Subcutaneous abdominal adipose tissue (tissue), 5 donors: ENCODE measurements around the gene ACTC1.
"Not testable (repeated sequence)": the region's sequence is repeated elsewhere in the genome, so short reads cannot be mapped to it uniquely, and the experiment has no call there.

Experiments
- H3K27ac ChIP-seq: one replicate; pipeline ENCODE4 v1.7.0; 2013; ENCODE audit warnings: low read depth, mild to moderate bottlenecking, inconsistent platforms, low read length, moderate library complexity
- H3K27me3 ChIP-seq, 5 donors: one replicate each; pipeline ENCODE4 v1.7.0; 2013; ENCODE audit warnings: low read length in 5 of 5, inconsistent platforms in 1 of 5; ENCODE audit not compliant: control insufficient read depth in 5 of 5, insufficient read depth in 4 of 5
- H3K36me3 ChIP-seq, 5 donors: one replicate each; pipeline ENCODE4 v1.7.0; 2013; ENCODE audit warnings: low read length in 5 of 5; ENCODE audit not compliant: control insufficient read depth in 5 of 5, insufficient read depth in 5 of 5
- H3K4me1 ChIP-seq, 5 donors: one replicate each; pipeline ENCODE4 v1.7.0; 2013; ENCODE audit warnings: low read length in 5 of 5, mild to moderate bottlenecking in 3 of 5, moderate library complexity in 1 of 5; ENCODE audit not compliant: control insufficient read depth in 5 of 5, insufficient read depth in 5 of 5
- H3K4me3 ChIP-seq, 5 donors: one replicate each; pipeline ENCODE4 v1.7.0; 2013; ENCODE audit warnings: low read length in 5 of 5, low read depth in 1 of 5
- H3K9ac ChIP-seq, 5 donors: one replicate each; pipeline ENCODE4 v1.7.0; 2013; ENCODE audit warnings: low read length in 5 of 5, mild to moderate bottlenecking in 4 of 5, moderate library complexity in 3 of 5
- H3K9me3 ChIP-seq, 5 donors: one replicate each; pipeline ENCODE4 v1.7.0; 2013; ENCODE audit warnings: low read length in 5 of 5; ENCODE audit not compliant: control insufficient read depth in 5 of 5
- donor health status: healthy.
- donor health status: healthy.
- donor health status: healthy.
- donor health status: healthy.
- donor health status: healthy.

Gene ACTC1

DNA sequence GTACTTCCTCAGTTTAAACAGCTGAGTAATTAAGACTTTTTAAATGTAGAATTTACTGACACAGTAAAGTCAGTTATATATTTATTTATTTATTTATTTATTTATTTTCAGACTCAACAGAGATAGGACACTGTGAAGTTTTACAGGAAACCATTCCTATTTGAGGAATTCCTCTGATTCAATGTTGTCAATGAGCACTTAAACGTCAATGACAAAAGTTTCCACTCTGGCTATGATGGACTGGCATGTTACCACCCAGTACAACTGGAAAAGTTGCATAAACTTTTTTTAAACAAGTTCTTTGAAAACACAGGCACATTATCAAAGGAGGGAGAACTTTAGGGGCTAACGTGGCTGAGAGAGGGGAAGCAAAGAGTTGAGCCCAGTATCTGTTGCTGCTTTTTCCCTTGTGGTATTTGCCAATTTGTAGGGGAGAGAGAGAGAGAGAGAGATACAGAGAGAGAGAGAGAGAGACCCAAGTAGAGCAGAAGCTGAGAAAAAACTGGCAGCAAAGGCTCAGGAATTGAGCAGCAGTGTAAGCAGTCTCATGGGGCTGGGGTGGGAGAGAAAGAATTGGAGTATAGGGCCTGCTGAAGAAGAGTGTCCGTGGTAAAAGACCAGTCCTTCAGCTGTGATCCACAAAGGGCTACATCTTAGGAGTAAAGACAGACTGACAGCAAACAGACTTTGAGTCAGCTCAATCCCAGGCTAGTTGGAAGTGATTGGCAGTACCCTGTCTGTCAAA, 18.3 kb upstream of the ACTC1 start:
- no peaks in the 10 kb centered on the region for H3K36me3 ChIP-seq
- H3K9me3 ChIP-seq = no peaks in the 10 kb centered on the region
- no peak overlapping the region for H3K4me3 ChIP-seq
- H3K27ac ChIP-seq = no peak overlapping the region
- H3K4me1 ChIP-seq = peaks cover 0 to 11% (median 3%) of the 10 kb centered on the region in 5 donors
- no peak overlapping the region for H3K9ac ChIP-seq
- H3K27me3 ChIP-seq = no peaks in the 10 kb centered on the region

GRCh38 chr15:34812868-34813365, 17.6 kb upstream of the ACTC1 start:
- H3K36me3 ChIP-seq, H3K9me3 ChIP-seq, H3K27me3 ChIP-seq, H3K9ac ChIP-seq, H3K27ac ChIP-seq, H3K4me3 ChIP-seq: not testable (repeated sequence)
- peaks cover 0 to 11% (median 3%) of the 10 kb centered on the region in 5 donors for H3K4me1 ChIP-seq

DNA sequence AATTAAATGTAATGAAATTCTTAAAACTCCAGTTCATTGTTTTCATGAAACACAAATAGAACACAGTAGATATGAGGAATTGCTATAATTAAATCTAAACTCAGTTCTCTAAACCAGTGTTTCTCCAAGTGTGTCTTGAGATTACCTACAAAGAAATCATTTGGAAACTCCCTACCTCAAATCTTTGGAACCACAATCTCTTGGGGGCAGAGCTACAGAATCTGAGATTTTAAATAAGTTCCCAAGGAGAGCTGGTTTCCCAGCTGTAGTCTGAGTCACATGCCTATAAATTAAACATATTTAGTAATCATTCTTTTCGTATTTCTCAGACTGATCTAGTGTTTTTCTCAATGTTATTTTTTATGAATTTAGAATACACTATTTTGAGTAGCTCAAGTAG, 17.0 kb upstream of the ACTC1 start:
- no peak overlapping the region for H3K27ac ChIP-seq

GRCh38 chr15:34810443-34811129, 15.2 kb upstream of the ACTC1 start:
- H3K4me1 ChIP-seq = peaks cover 0 to 11% (median 3%) of the 10 kb centered on the region in 5 donors
- H3K9ac ChIP-seq = no peak overlapping the region
- H3K36me3 ChIP-seq = no peaks in the 10 kb centered on the region
- no peak overlapping the region for H3K27ac ChIP-seq
- no peak overlapping the region for H3K4me3 ChIP-seq
- H3K27me3 ChIP-seq = no peaks in the 10 kb centered on the region
- no peaks in the 10 kb centered on the region for H3K9me3 ChIP-seq

More for the DNA sequence above, 17.0 kb upstream of the ACTC1 start:
- Histone ChIP-seq H3K27me3 (no peaks in the 10 kb centered on the region), H3K4me3 (no peak overlapping the region), H3K36me3 (no peaks in the 10 kb centered on the region), H3K4me1 (peaks cover 0 to 11% (median 3%) of the 10 kb centered on the region in 5 donors), H3K9me3 (no peaks in the 10 kb centered on the region), H3K9ac (no peak overlapping the region)

- H3K4me1 ChIP-seq = peaks cover 0 to 11% (median 3%) of the 10 kb centered on the region in 5 donors
- H3K27ac ChIP-seq = no peak overlapping the region
Observed at GRCh38 chr15:34809186-34809585, 13.8 kb upstream of the ACTC1 start.

GRCh38 chr15:34808016-34808415, 12.7 kb upstream of the ACTC1 start:
- H3K36me3 ChIP-seq = no peaks in the 10 kb centered on the region
- H3K4me1 ChIP-seq = peaks cover 0 to 1% (median under 1%) of the 10 kb centered on the region in 5 donors
- no peaks in the 10 kb centered on the region for H3K27me3 ChIP-seq
- H3K9ac ChIP-seq = no peak overlapping the region
- H3K9me3 ChIP-seq = no peaks in the 10 kb centered on the region
- H3K4me3 ChIP-seq = no peak overlapping the region
- no peak overlapping the region for H3K27ac ChIP-seq

More at GRCh38 chr15:34809186-34809585, 13.8 kb upstream of the ACTC1 start:
- Histone ChIP-seq H3K4me3 (no peak overlapping the region), H3K9ac (no peak overlapping the region), H3K27me3 (no peaks in the 10 kb centered on the region), H3K9me3 (no peaks in the 10 kb centered on the region), H3K36me3 (no peaks in the 10 kb centered on the region)

DNA sequence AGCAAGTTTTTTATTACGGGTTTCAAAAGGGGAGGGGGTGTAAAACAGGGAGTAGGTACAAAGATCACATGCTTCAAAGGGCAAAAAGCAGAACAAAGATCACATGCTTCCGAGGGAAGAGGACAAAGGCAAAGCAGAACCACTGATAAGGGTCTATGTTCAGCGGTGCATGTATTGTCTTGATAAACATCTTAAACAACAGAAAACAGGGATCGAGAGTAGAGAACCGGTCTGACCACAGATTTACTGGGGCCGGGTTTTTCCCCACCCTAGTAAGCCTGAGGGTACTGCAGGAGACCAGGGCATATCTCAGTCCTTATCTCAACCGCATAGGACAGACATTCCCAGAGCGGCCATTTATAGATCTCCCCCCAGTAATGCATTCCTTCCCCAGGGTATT, 11.9 kb upstream of the ACTC1 start:
- not testable (repeated sequence) for H3K27ac ChIP-seq, H3K4me3 ChIP-seq, H3K27me3 ChIP-seq, H3K9ac ChIP-seq, H3K4me1 ChIP-seq, H3K9me3 ChIP-seq, H3K36me3 ChIP-seq

DNA sequence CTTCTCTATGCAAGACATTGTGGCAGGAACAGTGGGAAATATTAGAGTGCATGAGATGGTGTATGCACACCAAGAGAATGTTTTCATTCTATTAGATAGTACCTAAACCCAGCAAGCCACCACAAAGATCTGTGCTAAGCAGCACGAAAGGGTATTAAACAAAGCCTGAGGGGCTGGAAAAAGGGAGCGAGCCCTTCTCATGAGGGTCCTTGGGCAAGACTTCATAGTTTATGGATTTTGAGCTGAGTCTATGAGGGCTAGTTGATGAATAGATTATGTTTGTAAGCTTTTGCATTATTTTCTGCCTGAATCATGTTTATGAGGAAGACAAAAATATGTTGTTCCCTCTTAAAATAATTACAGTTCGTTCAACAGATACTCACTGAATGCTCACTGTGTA, 9.4 kb upstream of the ACTC1 start:
- Histone ChIP-seq H3K9me3 (no peaks in the 10 kb centered on the region), H3K4me3 (no peak overlapping the region), H3K4me1 (peaks cover 0 to 1% (median 0%) of the 10 kb centered on the region in 5 donors), H3K27ac (no peak overlapping the region), H3K9ac (no peak overlapping the region), H3K36me3 (no peaks in the 10 kb centered on the region), H3K27me3 (peaks cover 0 to 3% (median 1%) of the 10 kb centered on the region in 5 donors)

GRCh38 chr15:34804113-34804512, 8.8 kb upstream of the ACTC1 start:
- Histone ChIP-seq H3K27me3 (peaks cover 0 to 7% (median 4%) of the 10 kb centered on the region in 5 donors), H3K4me3 (no peak overlapping the region), H3K9ac (no peak overlapping the region), H3K4me1 (peaks cover 0 to 8% (median 4%) of the 10 kb centered on the region in 5 donors), H3K9me3 (no peaks in the 10 kb centered on the region), H3K27ac (no peak overlapping the region), H3K36me3 (no peaks in the 10 kb centered on the region)
